ENCODE data around the gene PLXNB2.

PLXNB2 gene

DNA sequence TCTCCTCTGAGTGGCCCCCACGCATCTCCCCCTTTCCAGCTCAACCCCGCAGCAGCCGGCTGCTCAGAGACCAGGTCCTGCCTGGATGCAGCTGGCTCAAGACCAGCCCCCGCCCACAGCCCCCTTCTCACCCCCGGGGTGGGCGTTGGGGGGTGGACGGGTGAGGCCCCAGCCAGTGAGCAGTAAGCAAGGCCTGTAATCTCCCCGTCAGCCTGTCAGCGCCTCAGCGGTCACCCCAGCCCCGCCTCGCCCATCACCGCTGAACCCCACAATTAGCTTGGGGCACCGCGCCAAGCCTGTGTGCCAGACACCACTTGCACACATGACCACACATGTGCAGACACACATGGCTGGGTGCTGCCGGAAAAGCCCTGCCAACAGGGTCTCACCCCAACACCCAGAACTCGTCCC, 5.9 kb downstream of the PLXNB2 start:
- H3K27ac ChIP-seq = peak overlapping the region; percentile 83 to 98
- peak overlapping the region; percentile 96 for H3K4me3 ChIP-seq
- TF ChIP-seq, protein P1, sequence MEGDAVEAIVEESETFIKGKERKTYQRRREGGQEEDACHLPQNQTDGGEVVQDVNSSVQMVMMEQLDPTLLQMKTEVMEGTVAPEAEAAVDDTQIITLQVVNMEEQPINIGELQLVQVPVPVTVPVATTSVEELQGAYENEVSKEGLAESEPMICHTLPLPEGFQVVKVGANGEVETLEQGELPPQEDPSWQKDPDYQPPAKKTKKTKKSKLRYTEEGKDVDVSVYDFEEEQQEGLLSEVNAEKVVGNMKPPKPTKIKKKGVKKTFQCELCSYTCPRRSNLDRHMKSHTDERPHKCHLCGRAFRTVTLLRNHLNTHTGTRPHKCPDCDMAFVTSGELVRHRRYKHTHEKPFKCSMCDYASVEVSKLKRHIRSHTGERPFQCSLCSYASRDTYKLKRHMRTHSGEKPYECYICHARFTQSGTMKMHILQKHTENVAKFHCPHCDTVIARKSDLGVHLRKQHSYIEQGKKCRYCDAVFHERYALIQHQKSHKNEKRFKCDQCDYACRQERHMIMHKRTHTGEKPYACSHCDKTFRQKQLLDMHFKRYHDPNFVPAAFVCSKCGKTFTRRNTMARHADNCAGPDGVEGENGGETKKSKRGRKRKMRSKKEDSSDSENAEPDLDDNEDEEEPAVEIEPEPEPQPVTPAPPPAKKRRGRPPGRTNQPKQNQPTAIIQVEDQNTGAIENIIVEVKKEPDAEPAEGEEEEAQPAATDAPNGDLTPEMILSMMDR (IDR thresholded peaks at IDR 0.05) = no peak
- no peak for DNase-seq (ENCODE audit: low spot score)

DNA sequence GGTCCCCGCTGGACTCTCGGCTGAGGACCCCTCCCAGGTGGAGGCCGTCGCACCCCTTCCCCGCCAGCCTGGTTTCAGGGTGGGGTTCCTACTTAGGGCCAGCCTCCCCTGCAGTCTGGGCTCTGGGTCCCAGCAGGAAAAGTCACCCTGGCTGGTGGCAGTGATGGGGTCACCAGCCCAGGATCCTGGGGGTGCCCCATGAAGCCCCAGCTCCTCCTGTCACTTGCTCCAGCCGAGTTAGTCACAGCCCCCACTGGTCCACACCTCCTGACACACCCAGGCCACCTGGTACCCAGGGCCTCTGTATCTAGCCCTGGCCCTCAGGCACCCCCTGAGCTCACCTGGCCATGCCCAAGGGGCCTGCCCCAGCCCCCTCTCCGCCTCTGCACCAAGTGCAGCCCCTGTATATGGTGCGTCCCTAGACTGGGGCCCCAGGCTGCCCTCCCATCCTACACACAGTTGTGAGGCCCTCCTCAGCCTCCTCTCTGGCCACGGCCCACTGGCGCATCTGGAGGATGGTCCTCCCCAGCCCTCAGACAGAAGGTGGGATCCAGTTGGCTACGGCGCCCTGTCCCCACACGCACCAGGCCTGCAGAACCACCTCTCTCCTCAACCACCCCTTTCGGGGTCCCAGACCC, 6.7 kb downstream of the PLXNB2 start:
- no peak for DNase-seq (ENCODE audit: low spot score)
- peak overlapping the region; percentile 96 for H3K4me3 ChIP-seq
- peak overlapping the region; percentile 83 to 98 for H3K27ac ChIP-seq
- TF ChIP-seq, protein P1 (IDR thresholded peaks at IDR 0.05) = no peak

DNA sequence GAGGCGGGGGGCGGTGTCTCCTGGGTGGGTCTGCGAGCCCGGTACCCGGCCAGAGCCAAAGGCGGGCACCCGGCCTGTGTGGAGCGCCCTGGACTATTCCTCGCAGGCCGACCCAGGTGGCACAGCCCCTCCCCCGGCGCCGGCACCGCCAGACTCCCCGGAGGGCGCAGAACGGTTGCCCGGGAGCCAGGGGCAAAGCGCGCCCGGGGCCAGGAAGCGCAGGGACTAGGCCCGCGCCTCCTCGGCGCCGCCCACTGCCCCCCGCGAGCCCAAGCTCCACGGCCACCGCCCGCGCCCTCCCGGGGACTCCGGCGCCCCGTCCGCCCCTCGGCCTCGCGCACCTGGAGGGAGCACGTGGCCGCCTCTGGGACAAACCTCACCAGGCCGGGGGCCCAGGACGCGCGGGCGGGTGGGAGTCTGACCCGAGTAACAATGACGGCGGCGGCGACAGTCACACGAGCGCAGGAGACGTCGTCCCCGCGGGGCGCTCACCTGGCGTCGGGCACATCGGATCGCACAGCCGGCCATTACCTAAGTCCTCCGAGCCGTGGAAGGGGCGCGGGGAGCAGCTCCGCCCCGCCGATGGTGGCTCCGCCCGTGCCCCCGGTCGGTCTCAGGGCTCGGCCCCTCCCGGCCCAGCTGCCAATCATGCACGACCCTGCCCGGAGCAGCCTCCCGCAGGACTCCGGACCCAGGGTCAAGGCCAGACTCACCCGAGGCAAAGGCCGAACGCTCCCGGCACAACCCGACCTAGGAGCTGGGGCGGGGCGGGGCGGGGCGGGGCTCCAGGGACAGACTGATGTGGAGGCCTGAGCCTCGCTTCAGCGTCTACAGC, 7.4 kb downstream of the PLXNB2 start:
- Histone ChIP-seq H3K27ac (peak overlapping the region; percentile 83 to 98), H3K4me3 (peak overlapping the region; percentile 96)
- DNase-seq (ENCODE audit: low spot score) = no peak
- TF ChIP-seq, protein P1 (IDR thresholded peaks at IDR 0.05) = no peak

DNA sequence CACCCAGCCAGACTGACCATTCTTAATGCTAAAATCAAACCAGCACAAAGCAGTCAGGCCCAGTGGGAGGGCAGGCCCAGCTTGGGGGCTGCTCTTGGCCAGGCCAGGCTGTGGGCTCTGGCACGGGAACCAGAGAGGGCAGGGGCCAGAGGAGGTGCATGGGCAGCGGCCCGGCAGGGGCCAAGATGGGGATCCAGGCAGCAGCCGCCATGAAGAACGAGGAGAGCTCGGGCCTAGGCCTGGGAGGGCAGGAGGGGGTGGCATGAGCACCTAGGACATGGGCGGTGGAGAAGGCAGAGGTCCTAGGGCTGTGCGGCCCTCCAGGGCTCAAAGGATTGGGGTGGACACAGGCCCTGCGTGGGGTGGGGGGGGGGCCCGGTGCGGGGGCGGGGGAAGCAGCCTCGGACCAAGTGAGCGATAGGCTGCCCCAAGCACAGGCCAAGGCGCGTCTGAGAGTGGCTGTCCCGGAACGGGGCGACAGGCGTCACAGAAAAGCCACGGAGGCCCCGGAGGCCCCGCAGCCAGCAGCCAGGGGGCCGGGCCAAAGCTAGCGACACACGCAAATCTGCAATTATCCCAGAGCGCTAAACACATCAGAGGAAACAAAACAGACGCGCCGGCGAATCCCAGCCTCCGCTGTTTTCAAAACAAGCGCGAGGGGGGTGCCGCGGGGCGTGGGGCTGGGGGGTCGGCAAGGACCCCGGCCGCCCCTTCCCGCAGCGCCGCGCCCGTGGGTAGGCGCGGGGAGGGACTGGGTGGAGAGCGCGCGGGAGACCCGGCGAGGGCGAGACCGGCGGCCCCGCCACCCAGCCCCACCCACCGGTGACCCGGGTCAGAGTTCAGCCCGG, 8.3 kb downstream of the PLXNB2 start:
- H3K4me3 ChIP-seq = peak overlapping the region; percentile 96
- H3K27ac ChIP-seq = peak overlapping the region; percentile 83 to 98
- TF ChIP-seq, protein P1 (IDR thresholded peaks at IDR 0.05) = no peak
- DNase-seq (ENCODE audit: low spot score) = no peak

DNA sequence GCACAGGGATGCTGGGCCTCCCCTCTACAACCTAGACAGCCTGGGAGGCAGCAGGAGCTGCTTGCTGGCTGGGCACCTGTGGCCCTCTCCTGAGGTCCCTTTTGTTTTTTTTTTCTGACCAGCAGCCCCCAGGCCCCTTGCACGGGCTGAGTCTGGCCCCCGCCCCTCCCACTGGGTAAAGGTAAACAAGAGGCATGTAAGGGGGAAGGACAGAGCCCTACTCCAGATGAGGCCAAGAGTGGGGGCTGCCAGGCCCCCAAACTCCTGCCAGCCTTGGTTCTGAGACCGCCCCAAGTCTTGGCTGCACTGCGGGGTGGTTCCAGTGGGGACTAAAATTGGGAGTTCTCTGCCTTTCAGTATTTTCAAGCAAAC, 9.2 kb downstream of the PLXNB2 start:
- H3K27ac ChIP-seq = peak overlapping the region; percentile 35 to 98
- no peak overlapping the region for H3K4me3 ChIP-seq
- TF ChIP-seq, protein P1 (IDR thresholded peaks at IDR 0.05) = no peak
- DNase-seq (ENCODE audit: low spot score) = no peak

DNA sequence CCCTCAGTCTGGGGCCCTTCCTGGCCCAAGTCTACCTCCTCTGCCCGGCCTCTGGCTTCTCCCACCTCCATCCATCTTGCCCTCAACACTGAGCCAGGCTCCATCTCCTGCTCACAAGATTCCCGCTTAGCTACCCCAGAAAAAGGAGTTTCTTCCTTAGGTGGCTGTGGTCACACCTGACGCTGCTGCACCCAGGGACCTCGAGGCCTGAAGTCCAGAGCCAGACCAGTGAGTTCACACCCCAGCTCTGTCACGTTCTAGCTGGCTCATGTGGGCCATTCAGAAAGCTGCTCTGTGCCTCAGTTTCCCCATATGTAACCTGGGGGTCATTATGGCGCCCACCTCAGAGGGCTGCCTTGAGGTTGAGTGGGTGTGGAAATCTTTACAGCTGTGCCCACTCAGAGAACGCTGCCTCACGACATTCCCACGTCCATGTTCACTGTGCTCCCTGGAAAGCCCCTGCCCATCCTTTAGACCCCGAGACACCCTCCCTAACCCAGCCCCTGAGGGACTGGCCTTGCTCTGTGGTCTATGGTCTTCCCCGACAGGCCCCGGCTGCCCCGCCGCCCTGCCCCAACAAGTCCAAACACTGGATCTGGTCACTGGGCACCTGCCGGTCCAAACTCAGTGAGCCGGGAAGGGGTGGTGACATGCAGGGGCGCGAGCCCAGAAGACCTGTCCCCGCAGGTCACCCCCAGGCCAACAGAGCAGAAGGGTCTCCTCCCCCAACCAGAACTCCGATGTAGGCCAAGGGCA, 9.8 kb downstream of the PLXNB2 start:
- TF ChIP-seq, protein P1 (IDR thresholded peaks at IDR 0.05) = no peak
- peak overlapping the region; percentile 35 to 98 for H3K27ac ChIP-seq
- H3K4me3 ChIP-seq = peak overlapping the region; percentile 13
- no peak for DNase-seq (ENCODE audit: low spot score)

Measured in coronary artery (tissue), 2 donors.